ENCODE data around the gene COMTD1. TPM values are rescaled to one million over a fixed set of nuclear protein-coding genes. Genes with fewer than 3 reads are reported as not detected.
A peak's percentile ranks its signal among the peaks of the same experiment; 100 is the strongest.

COMTD1 gene
- total and polyA plus RNA-seq, 2 of the 13 experiments (the other 11 are each of a cell fraction or from before 2014, with no cell fraction given): 11.8 to 18.4 TPM

- TF ChIP-seq DZIP1 (CRISPR knock-in tag; IDR thresholded peaks at IDR 0.05): no peak
- TF ChIP-seq PHF20 (CRISPR knock-in tag; IDR thresholded peaks at IDR 0.05): no peak; the same call in 1 of the 2 replicates
- 0 out of 2 replicates have a peak, but pooled peaks have one; percentile 11 for TF ChIP-seq WIZ (CRISPR knock-in tag; IDR thresholded peaks at IDR 0.05)
- no peak for TF ChIP-seq FUBP1 (CRISPR knock-in tag; IDR thresholded peaks at IDR 0.05; ENCODE audit: borderline replicate concordance)
- no peak for TF ChIP-seq NR0B2 (CRISPR knock-in tag; IDR thresholded peaks at IDR 0.05)
- TF ChIP-seq ZNF629 (CRISPR knock-in tag; conservative IDR thresholded peaks at IDR 0.05): 0 out of 2 replicates have a peak, but pooled peaks have one; percentile 2
- no peak for TF ChIP-seq ZBTB44 (CRISPR knock-in tag; IDR thresholded peaks at IDR 0.05)
- 0 out of 2 replicates have a peak, but pooled peaks have one; percentile 5 for TF ChIP-seq LRRFIP1 (CRISPR knock-in tag; conservative IDR thresholded peaks at IDR 0.05)
- TF ChIP-seq E2F5 (CRISPR knock-in tag; conservative IDR thresholded peaks at IDR 0.05): no peak; the same call in 1 of the 2 replicates
- TF ChIP-seq NCOA5 (CRISPR knock-in tag; IDR thresholded peaks at IDR 0.05): 0 out of 2 replicates have a peak, but pooled peaks have one; percentile 58
- peak; percentile 14; the same call in 1 of the 2 replicates for TF ChIP-seq ZNF782 (CRISPR knock-in tag; IDR thresholded peaks at IDR 0.05; ENCODE audit: borderline replicate concordance)
- TF ChIP-seq ZFP36L1 (CRISPR knock-in tag; IDR thresholded peaks at IDR 0.05): no peak
- TF ChIP-seq ZNF451 (CRISPR knock-in tag; IDR thresholded peaks at IDR 0.05): no peak
- 0 out of 2 replicates have a peak, but pooled peaks have one; percentile 7 for TF ChIP-seq ZNF138 (CRISPR knock-in tag; IDR thresholded peaks at IDR 0.05; ENCODE audit: low read depth)
- peak; percentile 49; the same call in 1 of the 2 replicates for TF ChIP-seq ZNF674 (CRISPR knock-in tag; IDR thresholded peaks at IDR 0.05; ENCODE audit: low read depth)
These were observed 545 bp upstream of the COMTD1 start (continued) for GRCh38 chr10:75236178-75236825.
